HepG2 (cell line): ENCODE measurements around the gene HLA-DRA. TPM values are rescaled to one million over a fixed set of nuclear protein-coding genes. Genes with fewer than 3 reads are reported as not detected.

ENCODE experiments used
- ATAC-seq: fragments of 200-7000 bp; cut with Tn5 transposase; 3 replicates; pipeline ENCODE4 v1.9.1; 2020; ENCODE audit warnings: mild to moderate bottlenecking, moderate library complexity
- BruUV-seq: library from RNA; stranded (reverse); fragments of 400-500 nt; replicated peaks from 2 replicates; lab custom pipeline; 2021; lab: Mats Ljungman, UMichigan
- CTCF ChIA-PET: fragments of 300-600 bp; formaldehyde crosslinking; extraction: SDS; loops from one replicate; lab custom pipeline; 2021; ENCODE audit warnings: low total read pairs, inconsistent platforms, low intra/inter-chr PET ratio; lab: Yijun Ruan, JAX
- POLR2A ChIA-PET: fragments of 350-600 bp; sonication (Branson Sonifier 250); formaldehyde crosslinking; loops from one replicate; lab custom pipeline; 2020; ENCODE audit warnings: antibody characterized with exemption, inconsistent platforms; lab: Yijun Ruan, JAX
- DNase-seq: peaks from one replicate; pipeline ENCODE4 v3.0.0-alpha.2; 2015; ENCODE audit warnings: low spot score
- FAIRE-seq: peaks from 3 replicates; lab custom pipeline; 2011; peaks lifted over from hg19 to GRCh38; lab: Jason Lieb, UNC
- H2AFZ ChIP-seq: one replicate; pipeline ENCODE4 v1.6.1; 2011; ENCODE audit warnings: low read length, inconsistent platforms
- H3K27ac ChIP-seq: fragments of 300-600 bp; 3 replicates; pipeline ENCODE4 v1.8.0; 2011; ENCODE audit warnings: mixed run types, mild to moderate bottlenecking, mixed read lengths, low read length, inconsistent platforms; ENCODE audit not compliant: insufficient read depth; ENCODE audit errors: extremely low read length
- H3K27me3 ChIP-seq, 2 experiments: fragments of 200-600 bp in 1 of 2; 2 replicates in 1 of 2; 3 replicates in 1 of 2; pipeline versions ENCODE4 v1.6.0 to v1.8.0; 2011; ENCODE audit warnings: low read length in 2 of 2, mild to moderate bottlenecking in 2 of 2, moderate library complexity in 2 of 2, inconsistent platforms in 1 of 2; ENCODE audit not compliant: insufficient read depth in 2 of 2, control insufficient read depth in 1 of 2
- H3K36me3 ChIP-seq, 2 experiments: fragments of 200-600 bp in 1 of 2; replicated peaks in 1 of 2; 2 replicates in 1 of 2; 3 replicates in 1 of 2; pipeline versions ENCODE4 v1.5.1 to v1.8.0; 2011; ENCODE audit warnings: low read length in 2 of 2, inconsistent platforms in 1 of 2; ENCODE audit not compliant: insufficient read depth in 2 of 2, control insufficient read depth in 1 of 2
- H3K4me1 ChIP-seq: 2 replicates; pipeline ENCODE4 v1.5.1; 2012; ENCODE audit warnings: low read length, inconsistent platforms; ENCODE audit not compliant: insufficient read depth
- H3K4me2 ChIP-seq: 2 replicates; pipeline ENCODE4 v1.6.0; 2011; ENCODE audit warnings: low read depth, low read length, inconsistent platforms
- H3K4me3 ChIP-seq, 3 experiments: fragments of 200-600 bp in 1 of 3; sonication (generic), shearing (Covaris generic) in 1 of 3; replicated peaks in 1 of 3; 2 replicates each; pipeline ENCODE4 v1.5.1; 2011 to 2016; ENCODE audit warnings: low read length in 3 of 3, inconsistent platforms in 2 of 3, low read depth in 2 of 3, mild to moderate bottlenecking in 2 of 3, control low read depth in 1 of 3, mixed read lengths in 1 of 3; ENCODE audit not compliant: insufficient read depth in 1 of 3
- H3K79me2 ChIP-seq: one replicate; pipeline ENCODE4 v1.6.1; 2011; ENCODE audit warnings: low read length, inconsistent platforms; ENCODE audit not compliant: insufficient read depth
- H3K9ac ChIP-seq: 2 replicates; pipeline ENCODE4 v1.6.0; 2011; ENCODE audit warnings: mild to moderate bottlenecking, low read depth, low read length, inconsistent platforms; ENCODE audit not compliant: insufficient read depth
- H3K9me3 ChIP-seq: 2 replicates; pipeline ENCODE4 v1.5.1; 2012; ENCODE audit warnings: mild to moderate bottlenecking, low read length
- H4K20me1 ChIP-seq: 2 replicates; pipeline ENCODE4 v1.6.0; 2011; ENCODE audit warnings: inconsistent platforms, mild to moderate bottlenecking, low read length, moderate library complexity; ENCODE audit not compliant: insufficient read depth
- KAT2B ChIP-seq: fragments of 150-350 bp; IDR thresholded peaks from 2 replicates; pipeline ENCODE4 v1.6.1; 2014; ENCODE audit warnings: low read depth, low read length, borderline replicate concordance
- ZFX ChIP-seq: sonication (generic); formaldehyde crosslinking; IDR thresholded peaks from 2 replicates; pipeline ENCODE4 v1.4.0; 2020; ENCODE audit warnings: mild to moderate bottlenecking, low read depth, missing genetic modification reagents, moderate library complexity
- WGBS: methylation state at CpG from one replicate; pipeline ENCODE4 v1.1.6; 2017; ENCODE audit warnings: low lambda C conversion rate; 5-methylcytosine and 5-hydroxymethylcytosine counted together
- in situ Hi-C: cut with HindIII; loops from 2 replicates; pipeline ENCODE4 v1.10.0; 2017; ENCODE audit warnings: low pct_unique_long_range_greater_than_20kb; ENCODE audit not compliant: extremely low pct_ligation_motif_present
- intact Hi-C: fragments of 100-400 bp; cut with micrococcal nuclease; formaldehyde crosslinking; loops from one replicate; pipeline ENCODE4 v1.10.0; 2022; ENCODE audit not compliant: unreplicated experiment
- polyA plus RNA-seq, 8 experiments: library from polyadenylated mRNA; depleted of rRNA in 3 of 8; stranded (reverse) in 7 of 8; unstranded in 1 of 8; fragments of >200 nt; fragmentation: Illumina TruSeq in 4 of 8; extraction: Trizol in 4 of 8; gene quantifications; 2 replicates each; pipeline versions ENCODE4 v1.2.1 to v1.2.3, GENCODE V29; 2011 to 2016; ENCODE audit warnings: low read depth in 4 of 8, missing spikeins in 1 of 8, mixed read lengths in 1 of 8; ENCODE audit not compliant: insufficient read depth in 1 of 8
- total RNA-seq, 5 experiments: library from RNA; depleted of rRNA; stranded (reverse); fragments of >200 nt; fragmentation: Illumina TruSeq; extraction: Trizol; gene quantifications; 2 replicates each; pipeline ENCODE4 v1.2.3, GENCODE V29; 2016; ENCODE audit warnings: low read depth in 1 of 5
- TF ChIP-seq, protein P1 (sequence below): fragments of 450-650 bp; IDR thresholded peaks from 2 replicates; pipeline ENCODE4 v1.6.1; 2016
- TF ChIP-seq, protein P2 (sequence below): sonication (generic); formaldehyde crosslinking; IDR thresholded peaks from 2 replicates; pipeline ENCODE4 v1.4.0; 2020; ENCODE audit warnings: missing genetic modification reagents
- TF ChIP-seq, protein P3 (sequence below): sonication (generic); formaldehyde crosslinking; IDR thresholded peaks from 2 replicates; pipeline ENCODE4 v1.4.0; 2020; ENCODE audit warnings: missing genetic modification reagents

Gene HLA-DRA
- total and polyA plus RNA-seq, 2 of the 13 experiments (the other 11 are each of a cell fraction or from before 2014, with no cell fraction given) = not detected

DNA sequence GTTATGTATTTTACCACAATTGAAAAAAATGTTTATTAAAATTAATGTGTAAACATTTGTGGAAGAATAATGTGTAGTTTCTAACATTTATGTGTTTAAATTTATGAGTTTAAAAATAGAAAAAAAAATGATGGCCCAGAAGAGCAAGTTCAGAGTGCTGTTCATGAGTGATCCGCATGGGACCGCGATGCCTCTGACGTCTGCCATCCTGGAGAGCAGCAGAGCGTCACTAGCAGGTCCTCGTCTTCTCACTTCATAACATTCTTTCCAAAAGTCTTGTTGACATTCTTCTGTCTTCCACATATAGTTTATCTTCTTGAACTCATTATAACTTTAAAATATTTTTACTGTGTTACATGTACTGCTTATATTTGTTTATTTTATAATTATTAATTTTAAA lies 48.2 kb upstream of the HLA-DRA start (continued):
- TF ChIP-seq, protein P1, sequence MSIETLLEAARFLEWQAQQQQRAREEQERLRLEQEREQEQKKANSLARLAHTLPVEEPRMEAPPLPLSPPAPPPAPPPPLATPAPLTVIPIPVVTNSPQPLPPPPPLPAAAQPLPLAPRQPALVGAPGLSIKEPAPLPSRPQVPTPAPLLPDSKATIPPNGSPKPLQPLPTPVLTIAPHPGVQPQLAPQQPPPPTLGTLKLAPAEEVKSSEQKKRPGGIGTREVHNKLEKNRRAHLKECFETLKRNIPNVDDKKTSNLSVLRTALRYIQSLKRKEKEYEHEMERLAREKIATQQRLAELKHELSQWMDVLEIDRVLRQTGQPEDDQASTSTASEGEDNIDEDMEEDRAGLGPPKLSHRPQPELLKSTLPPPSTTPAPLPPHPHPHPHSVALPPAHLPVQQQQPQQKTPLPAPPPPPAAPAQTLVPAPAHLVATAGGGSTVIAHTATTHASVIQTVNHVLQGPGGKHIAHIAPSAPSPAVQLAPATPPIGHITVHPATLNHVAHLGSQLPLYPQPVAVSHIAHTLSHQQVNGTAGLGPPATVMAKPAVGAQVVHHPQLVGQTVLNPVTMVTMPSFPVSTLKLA = no peak
- TF ChIP-seq, protein P2, sequence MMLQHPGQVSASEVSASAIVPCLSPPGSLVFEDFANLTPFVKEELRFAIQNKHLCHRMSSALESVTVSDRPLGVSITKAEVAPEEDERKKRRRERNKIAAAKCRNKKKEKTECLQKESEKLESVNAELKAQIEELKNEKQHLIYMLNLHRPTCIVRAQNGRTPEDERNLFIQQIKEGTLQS (CRISPR knock-in tag) = no peak
- no peak for TF ChIP-seq KAT2B

DNA sequence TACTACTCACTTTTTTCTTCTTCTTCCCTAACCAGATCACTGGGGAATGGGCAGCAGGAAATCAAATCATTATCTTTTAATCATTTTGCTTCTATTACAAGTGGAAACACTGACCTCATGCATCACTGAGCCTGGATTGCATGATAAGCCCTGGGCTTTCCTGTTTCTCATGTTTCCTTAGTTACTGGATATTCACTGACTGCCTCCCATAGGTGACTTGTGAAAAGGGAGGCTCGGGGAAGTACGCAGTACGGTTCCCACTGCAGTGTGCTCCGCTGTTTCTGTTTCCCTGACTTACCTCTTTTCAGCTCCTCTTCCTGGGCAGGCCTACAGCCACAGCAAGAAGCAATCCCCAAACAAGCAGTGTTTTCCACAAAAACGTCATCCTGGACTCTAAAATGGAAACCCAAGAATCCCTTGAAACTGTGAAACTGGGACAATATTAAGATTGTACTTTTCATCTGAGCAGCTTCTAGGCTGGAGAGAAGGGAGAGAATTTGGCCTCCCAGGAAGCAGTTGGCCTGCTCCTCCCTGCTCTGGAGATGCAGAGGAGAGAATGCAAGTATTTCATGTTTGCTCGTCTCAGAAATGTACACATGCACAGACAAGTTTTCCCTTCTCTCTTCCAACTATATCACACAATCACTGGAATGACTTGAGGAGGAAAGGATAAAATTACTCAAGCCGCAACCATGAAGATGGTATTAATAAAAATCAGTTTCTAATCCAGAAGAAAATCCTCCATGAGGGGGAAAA lies 45.8 kb upstream of the HLA-DRA start:
- no peak overlapping the region for H2AFZ ChIP-seq
- in situ Hi-C loops = no loop called here
- BruUV-seq = no TSS peak
- no peak overlapping the region for H3K4me3 ChIP-seq
- H3K4me1 ChIP-seq = no peaks in the 10 kb centered on the region
- H3K9me3 ChIP-seq = no peaks in the 10 kb centered on the region
- intact Hi-C loops = no loop called here
- FAIRE-seq = no peak
- H3K79me2 ChIP-seq = no peaks in the 10 kb centered on the region
- H3K27ac ChIP-seq = no peak overlapping the region
- no peaks in the 10 kb centered on the region for H3K36me3 ChIP-seq
- ChIA-PET POLR2A (no interaction called here), CTCF (no interaction called here)
- no peak overlapping the region for H3K9ac ChIP-seq
- no peaks in the 10 kb centered on the region for H4K20me1 ChIP-seq
- DNase-seq = no peak
- no peak overlapping the region for H3K4me2 ChIP-seq
- peaks cover 0 to 40% of the 10 kb centered on the region in 2 experiments; a peak in 2 of 5 replicates for H3K27me3 ChIP-seq
- WGBS = 25% methylated on average over 7 of the region's 7 CpGs
- no peak for ATAC-seq
- TF ChIP-seq ZFX (CRISPR knock-in tag) = no peak
- TF ChIP-seq, protein P3, sequence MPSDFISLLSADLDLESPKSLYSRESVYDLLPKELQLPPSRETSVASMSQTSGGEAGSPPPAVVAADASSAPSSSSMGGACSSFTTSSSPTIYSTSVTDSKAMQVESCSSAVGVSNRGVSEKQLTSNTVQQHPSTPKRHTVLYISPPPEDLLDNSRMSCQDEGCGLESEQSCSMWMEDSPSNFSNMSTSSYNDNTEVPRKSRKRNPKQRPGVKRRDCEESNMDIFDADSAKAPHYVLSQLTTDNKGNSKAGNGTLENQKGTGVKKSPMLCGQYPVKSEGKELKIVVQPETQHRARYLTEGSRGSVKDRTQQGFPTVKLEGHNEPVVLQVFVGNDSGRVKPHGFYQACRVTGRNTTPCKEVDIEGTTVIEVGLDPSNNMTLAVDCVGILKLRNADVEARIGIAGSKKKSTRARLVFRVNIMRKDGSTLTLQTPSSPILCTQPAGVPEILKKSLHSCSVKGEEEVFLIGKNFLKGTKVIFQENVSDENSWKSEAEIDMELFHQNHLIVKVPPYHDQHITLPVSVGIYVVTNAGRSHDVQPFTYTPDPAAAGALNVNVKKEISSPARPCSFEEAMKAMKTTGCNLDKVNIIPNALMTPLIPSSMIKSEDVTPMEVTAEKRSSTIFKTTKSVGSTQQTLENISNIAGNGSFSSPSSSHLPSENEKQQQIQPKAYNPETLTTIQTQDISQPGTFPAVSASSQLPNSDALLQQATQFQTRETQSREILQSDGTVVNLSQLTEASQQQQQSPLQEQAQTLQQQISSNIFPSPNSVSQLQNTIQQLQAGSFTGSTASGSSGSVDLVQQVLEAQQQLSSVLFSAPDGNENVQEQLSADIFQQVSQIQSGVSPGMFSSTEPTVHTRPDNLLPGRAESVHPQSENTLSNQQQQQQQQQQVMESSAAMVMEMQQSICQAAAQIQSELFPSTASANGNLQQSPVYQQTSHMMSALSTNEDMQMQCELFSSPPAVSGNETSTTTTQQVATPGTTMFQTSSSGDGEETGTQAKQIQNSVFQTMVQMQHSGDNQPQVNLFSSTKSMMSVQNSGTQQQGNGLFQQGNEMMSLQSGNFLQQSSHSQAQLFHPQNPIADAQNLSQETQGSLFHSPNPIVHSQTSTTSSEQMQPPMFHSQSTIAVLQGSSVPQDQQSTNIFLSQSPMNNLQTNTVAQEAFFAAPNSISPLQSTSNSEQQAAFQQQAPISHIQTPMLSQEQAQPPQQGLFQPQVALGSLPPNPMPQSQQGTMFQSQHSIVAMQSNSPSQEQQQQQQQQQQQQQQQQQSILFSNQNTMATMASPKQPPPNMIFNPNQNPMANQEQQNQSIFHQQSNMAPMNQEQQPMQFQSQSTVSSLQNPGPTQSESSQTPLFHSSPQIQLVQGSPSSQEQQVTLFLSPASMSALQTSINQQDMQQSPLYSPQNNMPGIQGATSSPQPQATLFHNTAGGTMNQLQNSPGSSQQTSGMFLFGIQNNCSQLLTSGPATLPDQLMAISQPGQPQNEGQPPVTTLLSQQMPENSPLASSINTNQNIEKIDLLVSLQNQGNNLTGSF (CRISPR knock-in tag) = no peak
